HG03108 (cell line): ENCODE data around the gene SBNO1.
"Not testable (repeated sequence)": the region's sequence is repeated elsewhere in the genome, so short reads cannot be mapped to it uniquely, and the experiment has no call there.

Experiments
- ATAC-seq: cut with Tn5 transposase; IDR thresholded peaks from one replicate; pipeline ENCODE4 v1.9.1; 2021; ENCODE audit warnings: moderate library complexity; ENCODE audit not compliant: unreplicated experiment

The SBNO1 gene

GRCh38 chr12:123252365-123252764 is 112.3 kb downstream of the SBNO1 start:
- not testable (repeated sequence) for ATAC-seq

- no peak for ATAC-seq
Measured at GRCh38 chr12:123251403-123252076, 113.1 kb downstream of the SBNO1 start.

GRCh38 chr12:123250471-123251383 is 113.9 kb downstream of the SBNO1 start:
- no peak for ATAC-seq

GRCh38 chr12:123248996-123249741 is 115.5 kb downstream of the SBNO1 start:
- ATAC-seq: not testable (repeated sequence)

GRCh38 chr12:123248129-123248528 is 116.5 kb downstream of the SBNO1 start:
- not testable (repeated sequence) for ATAC-seq

GRCh38 chr12:123245678-123246077 is 119.0 kb downstream of the SBNO1 start:
- no peak for ATAC-seq

- no peak for ATAC-seq
Measured at GRCh38 chr12:123243671-123244262, 120.9 kb downstream of the SBNO1 start.

GRCh38 chr12:123242116-123242904 is 122.3 kb downstream of the SBNO1 start:
- no peak for ATAC-seq
